GM21786 (cell line): ENCODE data around the gene PPP1R7.

Experiments used
- ATAC-seq: cut with Tn5 transposase; IDR thresholded peaks from one replicate; pipeline ENCODE4 v1.9.1; 2021; ENCODE audit not compliant: unreplicated experiment

PPP1R7 gene

GRCh38 chr2:241160318-241160717 is 10.1 kb downstream of the PPP1R7 start:
- no peak for ATAC-seq

GRCh38 chr2:241161646-241162281 is 11.5 kb downstream of the PPP1R7 start:
- no peak for ATAC-seq

GRCh38 chr2:241163601-241164118 is 13.4 kb downstream of the PPP1R7 start:
- no peak for ATAC-seq

DNA sequence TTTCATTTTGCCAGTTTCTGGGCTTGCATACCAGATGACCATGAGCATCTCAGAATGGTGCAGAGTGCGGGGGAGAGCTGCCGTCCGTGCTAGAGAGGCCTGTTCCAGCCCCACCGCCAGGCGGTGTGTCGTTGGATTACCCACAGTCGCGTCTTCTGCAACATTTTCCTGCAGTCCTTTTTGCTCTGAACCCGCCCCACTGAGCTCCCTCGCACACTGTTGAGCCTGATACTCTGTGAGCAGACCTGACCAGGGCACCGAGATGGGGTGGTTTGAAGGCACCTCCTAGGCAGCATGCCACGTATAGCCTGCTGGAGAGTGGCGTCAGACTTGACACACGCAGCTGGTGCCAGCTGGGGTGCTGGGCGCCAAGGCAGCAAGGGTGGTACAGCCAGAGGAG is 18.1 kb downstream of the PPP1R7 start:
- no peak for ATAC-seq

GRCh38 chr2:241173557-241173956 is 23.3 kb downstream of the PPP1R7 start:
- ATAC-seq, result no peak

DNA sequence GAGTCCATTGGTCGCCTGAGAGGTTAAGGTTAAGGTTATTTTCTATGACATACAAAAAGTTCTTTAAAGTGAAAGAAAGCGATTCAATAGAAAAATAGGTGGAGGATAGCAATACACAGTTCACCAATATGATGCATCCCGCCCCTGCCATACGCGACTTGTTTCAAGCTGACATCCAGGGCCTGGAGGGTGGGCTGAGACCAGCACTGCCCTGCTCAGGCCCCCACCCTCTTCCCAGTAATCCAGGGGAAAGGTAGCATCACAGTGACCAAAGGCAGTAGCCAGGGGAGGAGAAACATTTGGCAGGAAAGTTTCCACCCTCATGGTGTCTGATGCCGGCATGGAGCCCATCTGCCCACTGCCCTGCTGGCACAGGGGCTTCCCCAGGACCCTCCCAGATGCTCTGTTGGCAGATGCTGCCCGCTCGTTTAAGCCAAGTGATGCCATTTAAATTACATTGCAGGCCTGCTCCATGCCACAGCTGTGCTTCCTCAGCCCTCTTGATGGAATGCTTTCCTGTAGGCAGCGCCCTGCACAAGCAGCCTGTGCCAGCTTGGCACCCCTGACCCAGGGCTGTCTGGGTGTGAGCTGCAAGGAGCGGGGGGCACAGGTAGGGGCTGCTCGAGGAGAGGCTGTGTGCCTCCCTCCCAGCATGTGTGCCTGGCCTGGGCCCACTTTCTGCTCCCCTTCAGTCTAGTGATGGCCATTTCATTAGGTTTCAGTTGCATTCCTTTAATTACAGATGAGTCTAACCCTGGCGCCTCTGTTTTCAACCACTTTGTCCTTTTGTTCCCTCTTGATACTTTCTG is 27.5 kb downstream of the PPP1R7 start:
- ATAC-seq, result no peak

DNA sequence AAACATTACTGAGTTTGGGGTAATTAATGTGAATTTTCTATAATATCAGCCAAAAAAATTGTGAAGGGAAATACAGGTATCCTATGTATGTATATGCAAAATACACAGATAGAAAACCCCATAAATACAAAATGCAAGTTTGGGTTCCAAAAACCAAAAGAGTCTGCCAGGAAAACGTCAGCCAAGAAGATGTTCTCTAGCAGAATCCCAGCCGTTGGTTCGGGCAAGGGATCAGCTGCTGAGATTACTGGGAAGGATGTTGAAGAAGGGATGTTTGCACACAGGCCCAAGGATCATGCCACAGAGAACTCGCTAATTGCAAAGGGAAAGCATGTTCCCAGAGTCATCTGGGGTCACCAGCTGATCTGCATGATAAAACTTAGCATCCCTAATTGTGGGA is 28.7 kb downstream of the PPP1R7 start:
- no peak for ATAC-seq

DNA sequence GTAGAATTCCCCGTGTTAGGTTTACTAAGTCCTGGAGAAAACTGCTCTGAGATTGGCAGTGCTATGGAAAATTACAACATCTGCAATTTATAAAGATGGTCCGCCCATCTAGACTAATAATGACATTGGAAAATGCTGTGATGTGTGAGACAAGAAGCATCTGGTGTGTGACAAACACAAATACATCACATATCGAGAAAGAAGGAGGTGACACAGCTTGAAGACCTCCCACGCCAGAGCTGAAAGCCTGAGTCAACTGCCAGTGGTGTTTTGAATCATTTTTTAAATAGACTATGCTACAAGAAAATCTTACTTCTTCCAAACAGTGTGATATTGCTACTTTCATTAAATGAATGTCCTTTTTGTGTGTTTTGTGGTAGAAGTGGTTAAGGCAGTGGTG is 29.6 kb downstream of the PPP1R7 start:
- no peak for ATAC-seq

- ATAC-seq, result no peak
These were observed 30.2 kb downstream of the PPP1R7 start for GRCh38 chr2:241180495-241180894.

DNA sequence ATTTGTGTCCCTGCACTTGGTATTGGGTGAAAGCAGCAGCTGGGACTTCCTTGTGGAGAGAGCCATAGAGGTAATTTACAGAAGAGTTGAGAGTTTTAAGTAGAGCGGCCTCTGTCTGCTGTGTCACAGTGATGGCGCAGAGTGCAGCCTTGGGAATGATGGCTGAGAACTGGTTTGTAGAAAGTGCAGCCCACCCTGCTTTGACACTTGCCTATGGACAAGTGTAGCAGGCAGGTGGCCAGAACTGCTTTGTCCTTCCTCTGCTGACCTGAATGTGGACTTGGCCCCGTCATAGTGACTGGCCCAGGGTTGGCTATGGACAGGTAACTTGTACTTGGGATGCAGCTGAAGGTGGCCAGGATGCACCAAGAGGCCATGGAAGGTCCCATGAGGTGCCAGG is 31.9 kb downstream of the PPP1R7 start:
- ATAC-seq, result no peak

GRCh38 chr2:241182531-241183133 is 32.4 kb downstream of the PPP1R7 start:
- ATAC-seq, result no peak

GRCh38 chr2:241183221-241183620 is 33.0 kb downstream of the PPP1R7 start:
- ATAC-seq, result no peak

DNA sequence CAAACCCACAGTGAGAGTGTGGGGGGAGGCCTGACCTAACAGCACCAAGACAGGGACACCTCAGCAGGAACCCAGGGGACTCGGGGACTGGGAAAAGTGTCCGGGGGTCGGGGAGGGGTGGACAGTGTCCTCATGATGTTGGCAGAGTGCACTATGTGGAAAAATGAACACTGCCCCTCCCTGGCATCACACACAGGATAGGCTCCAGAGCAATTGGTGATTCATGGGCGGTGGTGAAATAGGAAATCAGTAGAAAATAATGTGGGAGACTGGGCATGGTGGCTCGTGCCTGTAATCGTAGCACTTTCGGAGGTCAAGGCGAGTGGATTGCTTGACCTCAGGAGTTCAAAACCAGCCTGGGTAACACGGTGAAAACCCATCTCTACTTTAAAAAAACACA is 34.6 kb downstream of the PPP1R7 start:
- no peak for ATAC-seq

- no peak for ATAC-seq
These were observed 35.7 kb downstream of the PPP1R7 start for GRCh38 chr2:241185961-241186360.

GRCh38 chr2:241187101-241187917 is 37.0 kb downstream of the PPP1R7 start:
- no peak for ATAC-seq

GRCh38 chr2:241187918-241188234 is 37.6 kb downstream of the PPP1R7 start:
- no peak for ATAC-seq

- no peak for ATAC-seq
These were observed 38.3 kb downstream of the PPP1R7 start, which contains the start of gene ANO7 for GRCh38 chr2:241188361-241189092. ANO7 (plus strand) TSS chr2:241188677; CDS start chr2:241190064, 1,387 bp downstream.

DNA sequence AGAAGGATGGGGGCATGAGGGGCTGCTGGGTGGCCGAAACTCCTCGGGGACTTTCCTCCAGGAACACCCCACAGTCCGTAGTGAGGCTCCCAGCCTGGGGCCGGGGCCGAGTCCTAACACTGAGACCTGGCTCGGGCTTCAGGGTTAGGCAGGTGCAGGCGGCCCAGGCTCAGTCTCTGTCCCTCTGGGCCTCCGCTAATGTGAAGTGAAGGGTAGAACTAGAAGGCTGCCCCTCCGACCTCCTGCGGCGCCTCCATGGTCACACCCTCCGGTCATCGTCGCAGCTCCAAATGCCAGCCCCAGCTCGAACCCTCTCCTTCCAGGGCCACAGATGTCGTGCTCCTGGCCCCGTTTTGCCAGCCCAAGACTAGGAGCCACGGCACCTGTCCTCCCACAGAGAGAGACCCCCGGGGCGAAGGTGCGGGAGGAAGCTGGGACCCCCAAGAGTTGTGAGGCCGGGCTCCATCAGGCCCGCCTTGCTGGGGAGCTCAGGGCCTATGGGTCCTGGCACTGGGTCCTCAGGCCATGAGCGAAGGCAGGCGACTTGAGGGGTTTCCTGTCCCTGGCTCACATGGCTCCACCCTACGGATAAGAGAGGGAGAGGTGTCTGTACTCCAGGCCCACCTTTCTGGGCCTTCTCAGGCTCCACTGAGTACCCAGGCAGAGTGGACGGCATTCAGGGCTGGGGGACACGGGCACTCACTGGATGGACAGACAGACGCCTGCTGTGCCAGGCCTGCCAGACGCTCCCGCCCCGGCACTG is 39.0 kb downstream of the PPP1R7 start:
- ATAC-seq, result no peak

GRCh38 chr2:241189856-241190201 is 39.6 kb downstream of the PPP1R7 start:
- no peak for ATAC-seq
